Fibroblast of pulmonary artery (primary cell): Measurements from ENCODE around the gene FOXJ3.

Experiments used
- DNase-seq: peaks from one replicate; pipeline ENCODE4 v3.0.0-alpha.2; 2010; ENCODE audit warnings: low read depth
- H3K4me3 ChIP-seq: replicated peaks from 2 replicates; pipeline ENCODE4 v1.5.1; 2011; ENCODE audit warnings: low read depth, mild to moderate bottlenecking, control low read depth, low read length, moderate library complexity
- TF ChIP-seq, protein P1 (sequence below): IDR thresholded peaks from 2 replicates; pipeline ENCODE4 v1.5.1; 2011; ENCODE audit warnings: mild to moderate bottlenecking, control low read depth, low read length, inconsistent platforms; ENCODE audit errors: missing control alignments

Gene FOXJ3

DNA sequence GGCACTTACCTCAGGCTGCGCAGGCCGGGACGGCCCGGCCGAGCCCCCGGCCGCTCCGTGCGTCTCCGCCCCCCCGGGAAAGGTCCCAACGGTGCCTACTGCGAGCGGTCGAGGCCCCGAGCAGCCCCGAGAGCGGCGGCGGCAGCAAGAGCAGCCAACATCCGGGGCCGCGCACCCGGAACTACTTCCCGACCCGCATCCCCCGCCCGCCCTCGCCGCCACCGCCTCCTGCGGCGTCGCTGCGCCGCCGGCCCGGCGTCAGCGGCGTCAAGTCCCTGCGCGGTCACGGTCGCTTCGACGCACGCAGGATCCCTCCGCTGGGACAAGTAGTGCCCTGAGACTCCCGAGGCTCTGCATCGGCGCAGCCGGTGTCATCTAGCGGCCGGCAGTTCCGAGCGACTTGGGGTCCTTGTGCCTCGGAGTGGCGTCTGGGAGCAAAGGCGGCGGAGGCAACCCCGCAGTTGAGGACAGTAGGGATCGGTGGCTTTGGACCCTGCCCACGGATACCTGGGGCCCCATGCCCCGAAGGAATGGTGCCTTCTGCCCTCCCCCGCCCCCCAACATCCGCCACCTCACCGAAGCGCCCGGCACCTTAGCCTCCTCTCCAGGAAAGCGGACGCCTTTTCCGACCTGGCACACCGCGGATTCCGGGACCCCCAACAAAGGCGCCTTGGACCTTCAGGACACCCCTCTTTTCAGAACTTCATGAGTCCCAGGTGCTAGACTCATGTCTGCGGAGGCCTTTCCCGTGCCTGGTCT, at the start of gene FOXJ3:
Gene FOXJ3, minus strand, starts transcription at position 186 of the 759 bp plus-strand sequence. CDS start 24,142 bp downstream, outside the sequence.
- DNase-seq, result peak; percentile 96
- TF ChIP-seq, protein P1, sequence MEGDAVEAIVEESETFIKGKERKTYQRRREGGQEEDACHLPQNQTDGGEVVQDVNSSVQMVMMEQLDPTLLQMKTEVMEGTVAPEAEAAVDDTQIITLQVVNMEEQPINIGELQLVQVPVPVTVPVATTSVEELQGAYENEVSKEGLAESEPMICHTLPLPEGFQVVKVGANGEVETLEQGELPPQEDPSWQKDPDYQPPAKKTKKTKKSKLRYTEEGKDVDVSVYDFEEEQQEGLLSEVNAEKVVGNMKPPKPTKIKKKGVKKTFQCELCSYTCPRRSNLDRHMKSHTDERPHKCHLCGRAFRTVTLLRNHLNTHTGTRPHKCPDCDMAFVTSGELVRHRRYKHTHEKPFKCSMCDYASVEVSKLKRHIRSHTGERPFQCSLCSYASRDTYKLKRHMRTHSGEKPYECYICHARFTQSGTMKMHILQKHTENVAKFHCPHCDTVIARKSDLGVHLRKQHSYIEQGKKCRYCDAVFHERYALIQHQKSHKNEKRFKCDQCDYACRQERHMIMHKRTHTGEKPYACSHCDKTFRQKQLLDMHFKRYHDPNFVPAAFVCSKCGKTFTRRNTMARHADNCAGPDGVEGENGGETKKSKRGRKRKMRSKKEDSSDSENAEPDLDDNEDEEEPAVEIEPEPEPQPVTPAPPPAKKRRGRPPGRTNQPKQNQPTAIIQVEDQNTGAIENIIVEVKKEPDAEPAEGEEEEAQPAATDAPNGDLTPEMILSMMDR, result no peak
- H3K4me3 ChIP-seq, result peak within 1 kb of the TSS; percentile 92

DNA sequence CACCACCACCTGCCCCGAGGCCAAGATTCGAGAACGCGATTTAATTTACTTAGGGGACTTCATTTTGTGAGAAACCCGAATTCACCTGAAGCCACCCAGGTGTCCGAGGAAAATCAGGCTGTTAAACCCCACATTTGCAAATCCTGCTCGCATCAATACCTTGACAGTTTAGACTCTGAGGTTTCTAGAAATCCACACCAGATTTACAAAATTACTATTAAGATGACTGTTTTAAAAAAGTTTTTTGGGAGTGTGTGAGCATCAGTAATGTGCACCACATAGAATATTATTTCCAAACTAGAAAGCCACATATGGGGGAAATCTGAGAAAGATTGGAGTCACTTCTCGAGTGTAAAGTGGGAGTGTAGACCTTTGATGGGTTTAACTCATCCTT, 46.2 kb upstream of the FOXJ3 start:
- TF ChIP-seq, protein P1, result no peak
- no peak for DNase-seq
- H3K4me3 ChIP-seq, result no peak overlapping the region

DNA sequence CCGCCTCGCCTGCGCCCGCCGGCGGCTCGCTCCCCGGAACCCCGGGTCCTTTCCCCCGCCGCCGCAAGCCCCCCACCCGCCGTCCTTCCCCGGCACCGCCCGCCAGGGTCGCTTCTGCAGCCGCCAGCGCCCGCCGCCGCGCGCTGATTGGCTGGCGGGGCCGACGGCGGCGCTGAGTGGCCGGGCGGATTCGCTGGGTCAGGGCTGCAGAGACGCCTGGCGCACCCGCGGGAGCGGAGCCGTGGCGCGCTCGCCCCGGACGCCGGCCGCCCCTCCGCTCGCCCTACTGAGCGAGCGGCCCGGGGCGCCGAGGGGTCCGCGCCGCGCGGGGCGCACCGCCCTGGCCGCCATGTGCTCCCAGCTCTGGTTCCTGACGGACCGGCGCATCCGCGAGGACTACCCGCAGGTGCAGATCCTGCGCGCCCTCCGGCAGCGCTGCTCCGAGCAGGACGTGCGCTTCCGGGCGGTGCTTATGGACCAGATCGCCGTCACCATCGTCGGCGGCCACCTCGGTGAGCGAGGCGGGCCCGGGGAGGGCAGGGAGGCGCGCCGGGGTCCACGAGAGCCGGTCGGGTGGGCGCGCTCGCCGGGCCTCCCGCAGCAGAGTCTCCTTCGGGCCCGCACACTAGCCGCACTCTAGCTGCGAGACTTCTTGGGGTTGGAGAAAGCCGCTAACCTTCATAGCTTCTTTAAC, 45.7 kb upstream of the FOXJ3 start, which contains the start of gene RIMKLA:
Gene RIMKLA, plus strand, starts transcription at position 207 of the 694 bp plus-strand sequence. Its CDS starts 143 bp downstream, at position 350.
- DNase-seq, result peak; percentile 18
- TF ChIP-seq, protein P1, result no peak
- no peak within 1 kb of the TSS for H3K4me3 ChIP-seq

DNA sequence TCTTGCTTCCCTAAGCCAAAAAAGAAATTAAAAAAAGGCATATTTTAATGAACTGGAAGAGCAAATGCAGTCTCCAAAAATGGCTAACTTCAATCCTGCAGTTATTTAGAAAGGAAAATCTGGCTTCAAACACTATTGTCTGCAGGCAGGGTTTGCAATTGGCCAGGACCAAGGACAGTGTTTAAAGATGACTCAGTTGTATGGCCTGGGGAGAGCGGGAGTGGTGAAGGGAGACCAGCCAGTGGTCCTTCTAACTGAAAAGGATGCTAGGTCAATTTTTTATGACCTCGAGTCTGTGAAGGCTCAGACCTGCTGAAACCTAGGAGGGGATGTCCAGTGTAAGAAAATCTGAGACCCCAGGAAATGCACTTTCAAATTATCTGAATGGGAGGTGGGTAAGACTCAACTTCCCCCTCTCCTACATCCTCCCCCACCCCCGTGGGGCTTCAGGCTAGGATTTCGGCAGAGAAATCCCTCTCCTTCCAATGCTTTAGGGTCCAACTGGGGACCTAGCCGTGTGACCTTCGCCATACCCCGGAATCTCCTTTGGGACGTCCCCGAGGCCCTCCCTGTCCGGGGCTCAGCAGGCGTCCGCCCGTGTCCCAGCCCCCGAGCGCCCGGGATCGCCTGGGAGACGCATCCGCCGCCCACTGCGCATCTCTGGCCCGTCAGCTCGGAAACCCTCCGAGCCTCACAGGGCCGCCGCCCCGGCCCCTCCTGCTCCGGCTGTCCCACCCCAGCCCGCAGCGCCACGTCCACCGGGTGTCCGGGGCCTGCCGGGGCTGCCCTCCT, 45.0 kb upstream of the FOXJ3 start:
- DNase-seq, result peak; percentile 35
- H3K4me3 ChIP-seq, result no peak overlapping the region
- TF ChIP-seq, protein P1, result no peak

GRCh38 chr1:42372796-42373195, 37.8 kb upstream of the FOXJ3 start:
- TF ChIP-seq, protein P1, result no peak
- H3K4me3 ChIP-seq, result no peak overlapping the region
- no peak for DNase-seq

GRCh38 chr1:42370876-42371549, 36.0 kb upstream of the FOXJ3 start:
- no peak for DNase-seq
- H3K4me3 ChIP-seq, result no peak overlapping the region
- TF ChIP-seq, protein P1, result no peak
